ENCODE measurements around the gene SCN1A. TPM values are rescaled to one million over a fixed set of nuclear protein-coding genes. Genes with fewer than 3 reads are reported as not detected.

The SCN1A gene
- total RNA-seq, 4 donors from 2014 or later = not detected

DNA sequence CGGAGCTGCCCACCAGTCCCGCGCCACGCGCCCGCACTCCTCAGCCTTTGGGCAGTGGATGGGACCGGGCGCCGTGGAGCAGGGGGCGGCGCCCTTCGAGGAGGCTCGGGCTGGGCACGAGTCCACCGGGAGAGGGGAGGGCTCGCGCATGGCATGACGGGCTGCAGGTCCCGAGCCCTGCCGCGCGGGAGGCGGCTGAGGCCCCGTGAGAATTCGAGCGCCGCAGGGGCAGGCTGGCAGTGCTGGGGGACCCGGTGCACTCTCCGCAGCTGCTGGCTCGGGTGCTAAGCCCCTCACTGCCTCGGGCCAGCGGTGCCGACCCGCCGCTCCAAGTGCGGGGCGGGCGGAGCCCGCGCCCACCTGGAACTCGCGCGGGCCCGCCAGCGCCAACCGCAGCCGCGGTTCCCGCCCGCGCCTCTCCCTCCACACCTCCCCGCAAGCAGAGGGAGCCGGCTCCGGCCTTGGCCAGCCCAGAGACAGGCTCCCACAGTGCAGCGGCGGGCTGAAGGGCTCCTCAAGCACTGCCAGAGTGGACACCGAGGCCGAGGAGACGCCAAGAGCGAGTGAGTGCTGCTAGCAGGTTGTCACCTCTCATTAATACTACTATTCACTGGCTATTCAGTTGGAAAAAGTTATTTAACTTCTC, 170.7 kb downstream of the SCN1A start:
- TF ChIP-seq POLR2A (IDR thresholded peaks at IDR 0.05) (no peak), EP300 (IDR thresholded peaks at IDR 0.05) (no peak)
- TF ChIP-seq, protein P1, sequence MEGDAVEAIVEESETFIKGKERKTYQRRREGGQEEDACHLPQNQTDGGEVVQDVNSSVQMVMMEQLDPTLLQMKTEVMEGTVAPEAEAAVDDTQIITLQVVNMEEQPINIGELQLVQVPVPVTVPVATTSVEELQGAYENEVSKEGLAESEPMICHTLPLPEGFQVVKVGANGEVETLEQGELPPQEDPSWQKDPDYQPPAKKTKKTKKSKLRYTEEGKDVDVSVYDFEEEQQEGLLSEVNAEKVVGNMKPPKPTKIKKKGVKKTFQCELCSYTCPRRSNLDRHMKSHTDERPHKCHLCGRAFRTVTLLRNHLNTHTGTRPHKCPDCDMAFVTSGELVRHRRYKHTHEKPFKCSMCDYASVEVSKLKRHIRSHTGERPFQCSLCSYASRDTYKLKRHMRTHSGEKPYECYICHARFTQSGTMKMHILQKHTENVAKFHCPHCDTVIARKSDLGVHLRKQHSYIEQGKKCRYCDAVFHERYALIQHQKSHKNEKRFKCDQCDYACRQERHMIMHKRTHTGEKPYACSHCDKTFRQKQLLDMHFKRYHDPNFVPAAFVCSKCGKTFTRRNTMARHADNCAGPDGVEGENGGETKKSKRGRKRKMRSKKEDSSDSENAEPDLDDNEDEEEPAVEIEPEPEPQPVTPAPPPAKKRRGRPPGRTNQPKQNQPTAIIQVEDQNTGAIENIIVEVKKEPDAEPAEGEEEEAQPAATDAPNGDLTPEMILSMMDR (IDR thresholded peaks at IDR 0.05) = no peak
- Histone ChIP-seq H3K27ac (no peak overlapping the region), H3K36me3 (no peaks in the 10 kb centered on the region), H3K27me3 (no peaks in the 10 kb centered on the region), H3K4me1 (peaks cover 0 to 25% (median 9%) of the 10 kb centered on the region in 4 donors), H3K9me3 (no peaks in the 10 kb centered on the region), H3K4me3 (no peak overlapping the region)
- no peak for DNase-seq (ENCODE audit: low spot score in 2 of 2)
- WGBS, 2 donors = 92 to 95% methylated on average over 31 to 43 of the region's 60 CpGs

DNA sequence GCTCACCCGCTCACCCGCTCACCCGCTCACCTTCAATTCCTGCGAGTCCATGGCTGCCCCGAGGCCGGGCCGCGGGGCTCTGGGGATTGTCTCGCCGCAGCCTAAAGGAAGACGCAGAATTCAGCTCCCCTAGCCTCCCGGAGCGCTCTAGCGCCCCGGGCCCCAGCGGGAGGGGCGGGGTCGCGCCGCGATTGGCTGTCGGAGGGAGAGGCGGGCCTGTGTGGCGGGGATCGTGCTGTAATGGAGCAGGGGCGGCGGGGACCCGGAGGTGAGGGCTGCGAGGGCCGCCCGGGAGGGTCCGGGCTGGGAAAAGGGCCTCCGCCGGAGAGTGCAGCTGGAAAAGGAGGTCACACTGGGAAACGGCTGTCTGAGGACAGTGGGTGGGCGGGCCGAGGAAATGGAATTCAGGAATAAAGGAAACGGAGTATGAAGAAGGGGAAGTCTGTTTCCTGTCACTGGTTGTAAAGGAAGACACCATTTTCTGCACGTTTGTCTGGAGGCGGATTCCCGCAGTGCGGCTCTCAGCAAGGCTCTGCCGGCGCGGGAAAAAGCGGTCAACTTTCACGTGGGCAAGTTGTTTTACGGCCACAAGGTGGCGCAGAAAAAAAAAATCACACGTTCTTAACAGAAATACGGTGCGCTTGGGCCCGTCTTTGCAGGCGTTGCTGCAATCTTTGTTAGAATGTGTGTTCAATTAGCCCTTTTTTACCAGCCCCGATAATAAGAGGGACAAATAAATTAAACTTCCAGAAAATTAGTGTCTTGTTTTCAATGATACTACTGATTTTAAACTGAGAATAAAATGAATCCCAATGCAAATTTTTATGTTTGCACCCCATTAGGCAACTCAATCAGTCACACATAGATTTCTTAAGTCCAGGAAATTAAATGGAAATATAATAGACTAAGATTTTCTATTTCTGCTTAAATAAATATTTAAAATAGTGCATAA, 173.9 kb downstream of the SCN1A start, which contains the start of gene TTC21B:
Gene TTC21B (minus strand): TSS at position 122 of the 952 bp plus-strand sequence. CDS start 71 bp downstream, at position 51.
- WGBS, 2 donors = 0 to 1% methylated on average over 37 to 49 of the region's 55 CpGs
- Histone ChIP-seq H3K36me3 (peaks cover 0 to 5% (median 0%) of the 10 kb centered on the region in 3 donors), H3K4me3 (peak within 1 kb of the TSS; percentile 57 to 88 (median 87)), H3K9me3 (no peaks in the 10 kb centered on the region), H3K4me1 (peaks cover 0 to 47% (median 15%) of the 10 kb centered on the region in 4 donors), H3K27me3 (no peaks in the 10 kb centered on the region), H3K27ac (peak within 1 kb of the TSS; percentile 64 to 93 (median 90))
- peak; percentile 14 to 80 for TF ChIP-seq POLR2A (IDR thresholded peaks at IDR 0.05)
- TF ChIP-seq EP300 (IDR thresholded peaks at IDR 0.05) = peak in 1 of 2 donors; percentile 89
- TF ChIP-seq, protein P1 (IDR thresholded peaks at IDR 0.05) = peak; percentile 68 to 85 (median 78)
- DNase-seq (ENCODE audit: low spot score in 2 of 2) = peak; percentile 91 to 92

DNA sequence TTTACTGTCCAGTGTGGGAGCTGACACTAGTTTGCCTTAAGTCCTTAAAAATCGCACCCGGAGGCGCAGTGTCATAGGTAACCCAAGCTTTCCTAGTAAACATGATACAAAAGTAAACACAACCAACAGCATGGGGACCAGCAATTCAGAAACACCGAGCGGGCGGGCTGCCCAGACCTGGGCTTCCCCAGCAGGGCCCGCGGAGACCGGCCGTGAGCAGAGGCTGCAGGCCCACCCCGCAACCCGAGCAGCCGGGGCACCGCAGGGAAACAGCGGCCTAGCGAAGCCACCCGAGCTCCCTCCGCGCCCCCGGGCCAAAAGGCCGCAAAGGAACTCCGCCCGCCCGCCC, 174.5 kb downstream of the SCN1A start:
- H3K4me3 ChIP-seq = peak overlapping the region; percentile 57 to 88 (median 87)
- peaks cover 0 to 50% (median 15%) of the 10 kb centered on the region in 4 donors for H3K4me1 ChIP-seq
- peaks cover 0 to 6% (median 0%) of the 10 kb centered on the region in 3 donors for H3K36me3 ChIP-seq
- no peaks in the 10 kb centered on the region for H3K9me3 ChIP-seq
- 0% methylated on average over 12 to 22 of the region's 24 CpGs for WGBS, 2 donors
- H3K27ac ChIP-seq = peak overlapping the region; percentile 64 to 93 (median 90)
- no peak for TF ChIP-seq POLR2A (IDR thresholded peaks at IDR 0.05)
- TF ChIP-seq, protein P1 (IDR thresholded peaks at IDR 0.05) = no peak
- TF ChIP-seq EP300 (IDR thresholded peaks at IDR 0.05) = no peak
- no peaks in the 10 kb centered on the region for H3K27me3 ChIP-seq
- DNase-seq (ENCODE audit: low spot score in 2 of 2) = no peak

DNA sequence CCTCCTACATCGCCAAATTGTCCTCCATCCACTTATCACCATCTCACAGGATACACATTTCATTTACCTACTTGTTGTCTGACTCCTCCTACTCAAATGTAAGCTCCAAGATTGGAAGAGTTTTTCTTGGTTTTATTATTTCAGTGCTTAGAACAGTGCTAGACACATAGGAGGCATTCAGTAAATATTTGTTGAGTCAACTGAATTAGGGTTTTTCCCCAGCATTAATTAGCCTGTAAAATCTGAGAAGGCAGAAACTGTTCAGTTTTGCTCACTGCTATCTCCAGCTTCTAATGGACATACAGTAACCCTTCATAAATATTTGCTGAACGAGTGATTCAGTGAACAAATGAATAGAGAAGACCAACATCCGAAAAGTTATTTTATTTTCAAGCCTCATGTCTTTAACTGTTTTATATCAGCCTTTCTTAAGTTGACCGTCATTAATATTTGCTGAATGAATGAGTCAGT, 175.0 kb downstream of the SCN1A start:
- H3K27me3 ChIP-seq = no peaks in the 10 kb centered on the region
- TF ChIP-seq, protein P1 (IDR thresholded peaks at IDR 0.05) = no peak
- TF ChIP-seq EP300 (IDR thresholded peaks at IDR 0.05) (no peak), POLR2A (IDR thresholded peaks at IDR 0.05) (no peak)
- DNase-seq (ENCODE audit: low spot score in 2 of 2) = no peak
- 11 to 19% methylated on average over 4 of the region's 4 CpGs for WGBS, 2 donors
- peak overlapping the region in 3 of 4 donors; percentile 89 to 93 (median 91) for H3K27ac ChIP-seq
- H3K36me3 ChIP-seq = peaks cover 0 to 10% (median 0%) of the 10 kb centered on the region in 3 donors
- H3K4me1 ChIP-seq = peaks cover 0 to 50% (median 15%) of the 10 kb centered on the region in 4 donors
- peak overlapping the region; percentile 57 to 88 (median 87) for H3K4me3 ChIP-seq
- no peaks in the 10 kb centered on the region for H3K9me3 ChIP-seq

All from tibial nerve (tissue), 4 donors.